RWPE2 (cell line): ENCODE data around the gene DTHD1.

Source experiments
- ATAC-seq: fragments of 200-7000 bp; cut with Tn5 transposase; 3 replicates; pipeline ENCODE4 v1.9.1; 2021; ENCODE audit warnings: low read depth
- DNase-seq: peaks from one replicate; pipeline ENCODE4 v3.0.0-alpha.2; 2020; ENCODE audit warnings: low spot score
- H3K27ac ChIP-seq: fragments of 450-650 bp; 2 replicates; pipeline ENCODE4 v1.5.1; 2017; ENCODE audit warnings: mild to moderate bottlenecking; ENCODE audit not compliant: poor library complexity, severe bottlenecking
- H3K27me3 ChIP-seq: fragments of 250-450 bp; sonication (Bioruptor Pico); 2 replicates; pipeline ENCODE4 v1.5.1; 2021; ENCODE audit warnings: mild to moderate bottlenecking, moderate library complexity; ENCODE audit not compliant: insufficient read depth, poor library complexity, severe bottlenecking
- H3K36me3 ChIP-seq: fragments of 250-450 bp; sonication (Bioruptor Pico); 2 replicates; pipeline ENCODE4 v1.5.1; 2020; ENCODE audit warnings: low read depth, mild to moderate bottlenecking, moderate library complexity
- H3K4me1 ChIP-seq: fragments of 250-450 bp; sonication (Bioruptor Pico); 2 replicates; pipeline ENCODE4 v1.5.1; 2021; ENCODE audit warnings: mild to moderate bottlenecking, moderate library complexity; ENCODE audit not compliant: insufficient read depth, poor library complexity, severe bottlenecking
- H3K4me3 ChIP-seq: fragments of 250-450 bp; sonication (Bioruptor Pico); 2 replicates; pipeline ENCODE4 v1.5.1; 2021; ENCODE audit warnings: mild to moderate bottlenecking, moderate library complexity; ENCODE audit not compliant: severe bottlenecking
- H3K9me3 ChIP-seq: fragments of 250-450 bp; sonication (Bioruptor Pico); 2 replicates; pipeline ENCODE4 v1.5.1; 2021; ENCODE audit warnings: mild to moderate bottlenecking, moderate library complexity; ENCODE audit not compliant: severe bottlenecking
- CTCF ChIP-seq: fragments of 450-650 bp; IDR thresholded peaks from one replicate; pipeline ENCODE4 v1.5.1; 2017; ENCODE audit warnings: mild to moderate bottlenecking, moderate library complexity; ENCODE audit not compliant: poor library complexity, severe bottlenecking

DTHD1 gene

DNA sequence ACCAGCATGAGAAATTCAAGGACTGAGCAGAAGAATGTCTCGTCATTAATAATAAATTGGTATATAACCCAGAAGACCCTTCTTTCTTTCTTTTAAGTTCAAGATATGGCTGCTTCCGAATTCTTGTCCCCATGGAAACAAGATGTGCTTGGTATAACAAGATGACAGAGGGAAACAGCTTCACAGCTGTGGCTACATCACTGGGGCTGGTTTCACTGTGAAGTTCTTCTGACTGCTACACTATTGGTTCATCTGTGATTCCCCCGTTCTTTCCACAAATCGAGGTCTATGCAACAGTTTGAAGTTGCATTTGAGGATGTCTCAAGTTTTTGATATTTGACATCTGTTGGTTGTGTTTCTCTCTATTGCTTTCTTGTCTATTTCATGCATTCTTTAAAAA lies 12.3 kb upstream of the DTHD1 start:
- H3K27me3 ChIP-seq, result no peaks in the 10 kb centered on the region
- H3K36me3 ChIP-seq, result no peaks in the 10 kb centered on the region
- no peak overlapping the region for H3K27ac ChIP-seq
- no peaks in the 10 kb centered on the region for H3K9me3 ChIP-seq
- no peak overlapping the region for H3K4me3 ChIP-seq
- TF ChIP-seq CTCF, result no peak
- H3K4me1 ChIP-seq, result peaks cover 8% of the 10 kb centered on the region
- DNase-seq, result no peak
- no peak for ATAC-seq

DNA sequence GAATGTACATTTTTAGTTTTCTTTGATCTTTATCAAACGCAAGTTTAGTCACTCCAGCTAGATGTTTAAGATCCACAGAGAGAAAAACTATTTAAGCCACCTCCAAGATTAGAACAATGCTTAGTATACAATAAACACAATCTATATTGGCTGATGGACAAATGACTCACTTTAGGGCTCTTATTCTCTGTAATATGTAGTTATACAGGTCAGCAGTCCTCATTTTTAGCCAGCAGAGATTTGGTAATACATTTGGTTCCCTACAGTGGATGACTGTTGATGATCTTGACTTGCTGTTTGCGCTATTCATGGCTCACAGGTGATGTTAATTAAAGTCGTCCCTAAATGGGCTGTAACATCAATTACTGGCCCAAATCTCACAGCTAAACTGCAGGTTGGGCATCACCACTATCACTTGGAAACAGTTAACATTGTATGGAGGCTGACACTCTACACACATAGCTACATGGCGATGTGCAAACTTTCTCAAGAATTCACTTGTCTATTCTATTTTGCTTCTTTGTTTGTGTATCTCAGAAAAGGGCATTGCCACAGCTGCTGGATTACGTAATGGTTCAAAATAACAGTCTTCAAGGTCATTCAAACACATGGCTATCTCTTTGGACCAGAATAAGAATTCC lies 11.8 kb upstream of the DTHD1 start:
- H3K4me1 ChIP-seq, result peaks cover 9% of the 10 kb centered on the region
- ATAC-seq, result no peak

DNA sequence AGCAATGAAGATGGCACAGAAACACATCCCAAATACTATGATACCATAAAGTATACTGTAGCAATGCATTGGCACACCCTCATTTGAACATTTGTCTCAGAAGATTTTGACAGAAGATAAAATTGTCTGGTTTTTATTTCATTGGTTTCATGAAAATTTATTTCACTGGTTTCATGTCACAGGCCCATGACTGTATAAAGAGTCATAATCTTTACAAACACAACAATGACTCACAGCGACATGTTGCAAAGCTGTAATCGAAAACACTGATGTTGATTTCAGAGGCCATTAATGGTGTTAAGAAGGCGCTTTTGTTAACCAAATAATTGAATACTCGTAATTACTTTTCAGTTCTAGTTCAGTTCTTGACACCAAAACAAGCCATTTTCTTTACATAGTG lies 8.1 kb upstream of the DTHD1 start:
- no peak overlapping the region for H3K27ac ChIP-seq
- H3K4me3 ChIP-seq, result no peak overlapping the region
- H3K27me3 ChIP-seq, result no peaks in the 10 kb centered on the region
- peaks cover 10% of the 10 kb centered on the region for H3K4me1 ChIP-seq
- no peaks in the 10 kb centered on the region for H3K36me3 ChIP-seq
- ATAC-seq (peak; percentile 58; the same call in 2 of the 3 replicates), DNase-seq (no peak)
- H3K9me3 ChIP-seq, result no peaks in the 10 kb centered on the region
- TF ChIP-seq CTCF, result no peak

More for the DNA sequence above, 11.8 kb upstream of the DTHD1 start:
- H3K36me3 ChIP-seq, result no peaks in the 10 kb centered on the region
- TF ChIP-seq CTCF, result no peak
- H3K27ac ChIP-seq, result no peak overlapping the region
- no peak for DNase-seq
- H3K4me3 ChIP-seq, result no peak overlapping the region
- H3K27me3 ChIP-seq, result no peaks in the 10 kb centered on the region
- H3K9me3 ChIP-seq, result no peaks in the 10 kb centered on the region

DNA sequence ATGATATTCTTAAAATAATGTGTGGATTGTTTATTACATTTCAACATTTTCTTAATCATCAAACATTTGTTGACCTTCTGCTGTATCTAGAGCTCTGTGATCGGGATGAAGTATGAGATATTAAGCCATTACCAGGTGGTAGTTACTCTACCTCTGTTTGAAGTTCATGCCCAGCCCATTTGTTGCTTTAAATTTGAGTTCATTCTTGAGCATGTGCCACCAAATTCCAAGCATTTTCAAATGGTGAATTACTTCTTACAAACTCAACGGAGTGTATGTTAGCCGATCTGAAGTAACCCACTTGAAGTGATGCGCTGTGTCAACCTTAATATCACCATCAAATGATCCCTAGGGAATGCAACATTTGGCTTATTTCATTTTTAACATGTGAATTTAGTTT lies 7.3 kb upstream of the DTHD1 start:
- no peak overlapping the region for H3K4me3 ChIP-seq
- ATAC-seq, result peak; percentile 48; the same call in 2 of the 3 replicates
- no peak overlapping the region for H3K27ac ChIP-seq
- H3K27me3 ChIP-seq, result no peaks in the 10 kb centered on the region
- peaks cover 17% of the 10 kb centered on the region for H3K4me1 ChIP-seq
- DNase-seq, result no peak
- TF ChIP-seq CTCF, result no peak
- H3K36me3 ChIP-seq, result no peaks in the 10 kb centered on the region
- H3K9me3 ChIP-seq, result no peaks in the 10 kb centered on the region

- H3K27ac ChIP-seq, result no peak overlapping the region
- ATAC-seq (no peak), DNase-seq (no peak)
- H3K4me3 ChIP-seq, result no peak overlapping the region
- H3K27me3 ChIP-seq, result no peaks in the 10 kb centered on the region
- TF ChIP-seq CTCF, result no peak
- H3K9me3 ChIP-seq, result no peaks in the 10 kb centered on the region
- no peaks in the 10 kb centered on the region for H3K36me3 ChIP-seq
- peaks cover 40% of the 10 kb centered on the region for H3K4me1 ChIP-seq
Observed at GRCh38 chr4:36277533-36277932, 3.9 kb upstream of the DTHD1 start.
